Heart left ventricle (tissue), 16 donors: ENCODE results near the gene DTX3L. TPM values are rescaled to one million over a fixed set of nuclear protein-coding genes. Genes with fewer than 3 reads are reported as not detected.

Source experiments
- ATAC-seq, 4 donors: fragments of 200-7000 bp; cut with Tn5 transposase; one replicate each; pipeline ENCODE4 v1.9.1; 2020 to 2022; ENCODE audit warnings: moderate library complexity in 4 of 4, mild to moderate bottlenecking in 3 of 4, moderate number of reproducible peaks in 1 of 4
- DNase-seq, 5 donors: peaks; one replicate each; pipeline ENCODE4 v3.0.0-alpha.2; 2020
- H3K27ac ChIP-seq, 12 donors: fragments of 200-600 bp; sonication (generic) in 4 of 12; one replicate each; pipeline versions ENCODE4 v1.5.0 to v1.8.0; 2016 to 2022; ENCODE audit warnings: mild to moderate bottlenecking in 2 of 12
- H3K27me3 ChIP-seq, 9 donors: fragments of 200-600 bp; sonication (generic) in 2 of 9; one replicate each; pipeline versions ENCODE4 v1.5.1 to v1.8.0; 2016 to 2022; ENCODE audit warnings: mild to moderate bottlenecking in 3 of 9
- H3K36me3 ChIP-seq, 9 donors: fragments of 200-600 bp; sonication (generic) in 2 of 9; one replicate each; pipeline versions ENCODE4 v1.5.0 to v1.8.0; 2018 to 2022; ENCODE audit warnings: mild to moderate bottlenecking in 2 of 9
- H3K4me1 ChIP-seq, 12 donors: fragments of 200-600 bp; sonication (generic) in 4 of 12; one replicate each; pipeline versions ENCODE4 v1.5.0 to v1.8.0; 2016 to 2022; ENCODE audit warnings: mild to moderate bottlenecking in 3 of 12
- H3K4me3 ChIP-seq, 12 donors: fragments of 200-600 bp; sonication (generic) in 4 of 12; one replicate each; pipeline versions ENCODE4 v1.5.0 to v1.8.0; 2017 to 2022; ENCODE audit warnings: mild to moderate bottlenecking in 9 of 12, moderate library complexity in 4 of 12
- H3K9me3 ChIP-seq, 12 donors: fragments of 200-600 bp; sonication (generic) in 4 of 12; one replicate each; pipeline versions ENCODE4 v1.5.0 to v1.8.0; 2016 to 2022; ENCODE audit warnings: mild to moderate bottlenecking in 1 of 12
- POLR2A ChIP-seq, 2 donors: fragments of 450-650 bp; IDR thresholded peaks; one replicate each; pipeline ENCODE4 v1.6.1; 2017; ENCODE audit warnings: antibody characterized with exemption in 2 of 2, mild to moderate bottlenecking in 2 of 2, moderate library complexity in 2 of 2
- WGBS, 4 donors: extraction: QIAGEN DNeasy Blood & Tissue Kit in 2 of 4; methylation state at CpG; one replicate each; pipeline versions ENCODE4 v1.1.5 to v1.1.7; 2013 to 2018; 5-methylcytosine and 5-hydroxymethylcytosine counted together
- intact Hi-C, 10 donors: fragments of 100-400 bp; cut with DNase I; formaldehyde crosslinking; loops; one replicate each; pipeline versions ENCODE4 v1.11.1 to v1.14.2; 2022
- polyA plus RNA-seq, 2 donors: library from polyadenylated mRNA; stranded (reverse); fragments of 200-250 nt; gene quantifications; one replicate each; pipeline ENCODE4 v1.2.3, GENCODE V29; 2013
- total RNA-seq, 9 donors: library from RNA; depleted of rRNA in 2 of 9; stranded (reverse); fragments of >200 nt in 2 of 9; fragmentation: NEBNext Ultra II Directional in 3 of 9; extraction: Animal tissue kit (Norgen Biotek cat#: 25700) in 3 of 9; gene quantifications; one replicate each; pipeline versions ENCODE4 v1.1.0 to v1.2.4, GENCODE V29; 2016 to 2023
- TF ChIP-seq, protein P1 (sequence below), 12 donors: fragments of 200-600 bp; sonication (generic) in 4 of 12; IDR thresholded peaks; one replicate each; pipeline versions ENCODE4 v1.5.0 to v1.8.0; 2018 to 2022; ENCODE audit warnings: antibody characterized with exemption in 12 of 12, mild to moderate bottlenecking in 5 of 12
- donor health status: ischemic (EF 13 %, LVEDD 7.1; RV severe dilation, severe dysfunction).
- donor health status: healthy with polysubstance abuse.
- donor health status: DM: no; HTN: yes; CAD: no.
- donor health status: DM: no; HTN: no; CAD: no.
- donor health status: ischemic (EF 25% LVEDD 6.9; RV normal size, moderate dysfunction).
- donor health status: ischemic (EF 25% LVEDD 5.7; RV mildly dilated, moderate dysfunction).
- donor health status: healthy.
- donor health status: DM: yes; HTN: yes; CAD: no.
- donor health status: ischemic (EF 35%, LVEDD 5.7; RV mildly dilated, moderate dysfunction).
- donor health status: nonischemic (EF 11% LVEDD 7.7; RV severe dilation, severe dysfunction).
- donor health status: DM: yes; HTN: yes; CAD: no.
- donor health status: PGD.
- donor health status: ischemic (EF 29% LVEDD 5.4; RV normal size, mild dysfunction).
- donor health status: nonischemic (EF 23%, LVEDD 6.1; RV moderate dilation, normal function).

Gene DTX3L
- total and polyA plus RNA-seq, 11 donors = 4.8 to 78.2 (median 12.9) TPM

DNA sequence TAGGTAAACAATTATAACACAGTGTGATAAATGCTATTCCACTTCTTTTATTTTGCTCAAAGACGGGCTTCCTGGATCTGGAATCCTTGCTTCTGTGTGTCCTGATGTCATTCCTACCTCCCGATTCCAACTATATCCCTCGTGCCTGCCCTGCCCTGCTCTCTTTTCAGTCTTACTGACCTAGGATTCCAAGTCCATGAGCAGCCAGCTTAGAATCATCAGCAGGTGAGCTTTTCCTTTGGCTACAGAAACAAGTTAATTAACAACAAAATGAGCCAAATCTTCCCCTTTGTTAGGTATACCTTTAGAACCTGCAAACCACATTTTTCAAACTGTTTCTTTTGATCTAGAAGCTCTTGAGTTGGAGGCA, 27.5 kb upstream of the DTX3L start:
- DNase-seq = no peak
- H3K4me3 ChIP-seq = no peak overlapping the region
- peaks cover 0 to 8% (median 0%) of the 10 kb centered on the region in 12 donors for H3K4me1 ChIP-seq
- no peak for TF ChIP-seq POLR2A (IDR thresholded peaks at IDR 0.05)
- TF ChIP-seq, protein P1, sequence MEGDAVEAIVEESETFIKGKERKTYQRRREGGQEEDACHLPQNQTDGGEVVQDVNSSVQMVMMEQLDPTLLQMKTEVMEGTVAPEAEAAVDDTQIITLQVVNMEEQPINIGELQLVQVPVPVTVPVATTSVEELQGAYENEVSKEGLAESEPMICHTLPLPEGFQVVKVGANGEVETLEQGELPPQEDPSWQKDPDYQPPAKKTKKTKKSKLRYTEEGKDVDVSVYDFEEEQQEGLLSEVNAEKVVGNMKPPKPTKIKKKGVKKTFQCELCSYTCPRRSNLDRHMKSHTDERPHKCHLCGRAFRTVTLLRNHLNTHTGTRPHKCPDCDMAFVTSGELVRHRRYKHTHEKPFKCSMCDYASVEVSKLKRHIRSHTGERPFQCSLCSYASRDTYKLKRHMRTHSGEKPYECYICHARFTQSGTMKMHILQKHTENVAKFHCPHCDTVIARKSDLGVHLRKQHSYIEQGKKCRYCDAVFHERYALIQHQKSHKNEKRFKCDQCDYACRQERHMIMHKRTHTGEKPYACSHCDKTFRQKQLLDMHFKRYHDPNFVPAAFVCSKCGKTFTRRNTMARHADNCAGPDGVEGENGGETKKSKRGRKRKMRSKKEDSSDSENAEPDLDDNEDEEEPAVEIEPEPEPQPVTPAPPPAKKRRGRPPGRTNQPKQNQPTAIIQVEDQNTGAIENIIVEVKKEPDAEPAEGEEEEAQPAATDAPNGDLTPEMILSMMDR (IDR thresholded peaks at IDR 0.05) = no peak
- H3K9me3 ChIP-seq = no peaks in the 10 kb centered on the region
- no peak for ATAC-seq
- intact Hi-C loops = no loop called here
- H3K27me3 ChIP-seq = no peaks in the 10 kb centered on the region
- H3K36me3 ChIP-seq = peaks cover 0 to 100% (median 97%) of the 10 kb centered on the region in 9 donors
- H3K27ac ChIP-seq = no peak overlapping the region
- 69 to 81% (median 73%) methylated on average over 3 of the region's 3 CpGs for WGBS, 4 donors

DNA sequence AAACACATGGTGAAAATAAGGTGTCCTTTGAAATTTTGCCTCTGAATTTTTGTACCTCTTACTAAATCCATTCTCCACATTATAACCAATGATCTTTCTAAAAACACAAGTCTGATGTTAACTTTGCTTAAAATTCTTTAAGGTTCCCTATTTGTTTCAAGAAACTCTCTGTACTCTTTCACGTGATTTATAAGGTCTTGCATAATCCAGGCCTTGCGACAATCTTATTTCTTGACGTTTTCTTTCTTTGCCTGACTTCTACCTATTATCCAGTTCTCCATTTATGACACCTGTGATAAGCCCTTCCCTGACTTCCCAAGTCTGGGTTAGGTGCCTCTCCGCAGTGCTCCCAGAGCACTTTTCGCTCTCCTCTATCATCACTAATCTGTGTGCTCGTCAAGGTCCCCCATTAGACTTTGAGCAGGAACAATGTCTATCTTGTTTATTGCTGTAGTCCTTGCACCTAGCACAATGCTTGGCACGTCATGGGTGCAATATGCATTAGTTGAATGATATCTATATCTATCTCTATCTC, 25.1 kb upstream of the DTX3L start:
- 92 to 94% (median 93%) methylated on average over 7 of the region's 7 CpGs for WGBS, 4 donors
- H3K27ac ChIP-seq = no peak overlapping the region
- peaks cover 0 to 8% (median 0%) of the 10 kb centered on the region in 12 donors for H3K4me1 ChIP-seq
- no peak overlapping the region for H3K4me3 ChIP-seq
- no peaks in the 10 kb centered on the region for H3K27me3 ChIP-seq
- peaks cover 0 to 100% (median 95%) of the 10 kb centered on the region in 9 donors for H3K36me3 ChIP-seq
- intact Hi-C loops = no loop called here
- DNase-seq = no peak
- TF ChIP-seq, protein P1 (IDR thresholded peaks at IDR 0.05) = no peak
- TF ChIP-seq POLR2A (IDR thresholded peaks at IDR 0.05) = no peak
- H3K9me3 ChIP-seq = no peaks in the 10 kb centered on the region
- no peak for ATAC-seq

DNA sequence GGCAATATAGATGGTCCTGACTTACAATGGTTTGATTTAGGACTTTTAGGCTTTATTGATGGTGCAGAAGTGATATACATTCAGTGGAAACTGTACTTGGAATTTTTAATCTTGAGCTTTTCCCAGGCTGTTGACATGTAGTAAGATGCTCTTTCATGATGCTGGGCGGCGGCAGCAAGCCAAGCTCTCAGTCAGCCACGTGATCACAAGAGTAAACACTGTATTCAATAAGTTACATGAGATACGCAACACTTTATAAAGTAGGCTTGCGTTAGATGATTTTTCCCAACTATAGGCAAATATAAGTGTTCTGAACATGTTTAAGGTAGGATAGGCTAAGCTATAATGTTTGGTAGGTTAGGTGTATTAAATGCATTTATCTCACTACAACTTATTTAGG, 18.0 kb upstream of the DTX3L start:
- 92 to 94% (median 94%) methylated on average over 5 of the region's 5 CpGs for WGBS, 4 donors
- Histone ChIP-seq H3K4me1 (no peaks in the 10 kb centered on the region), H3K9me3 (no peaks in the 10 kb centered on the region), H3K36me3 (peaks cover 0 to 100% (median 95%) of the 10 kb centered on the region in 9 donors), H3K4me3 (no peak overlapping the region), H3K27ac (no peak overlapping the region), H3K27me3 (no peaks in the 10 kb centered on the region)
- ATAC-seq (no peak), DNase-seq (no peak)
- TF ChIP-seq, protein P1 (IDR thresholded peaks at IDR 0.05) = no peak
- no peak for TF ChIP-seq POLR2A (IDR thresholded peaks at IDR 0.05)
- intact Hi-C loops = no loop called here

DNA sequence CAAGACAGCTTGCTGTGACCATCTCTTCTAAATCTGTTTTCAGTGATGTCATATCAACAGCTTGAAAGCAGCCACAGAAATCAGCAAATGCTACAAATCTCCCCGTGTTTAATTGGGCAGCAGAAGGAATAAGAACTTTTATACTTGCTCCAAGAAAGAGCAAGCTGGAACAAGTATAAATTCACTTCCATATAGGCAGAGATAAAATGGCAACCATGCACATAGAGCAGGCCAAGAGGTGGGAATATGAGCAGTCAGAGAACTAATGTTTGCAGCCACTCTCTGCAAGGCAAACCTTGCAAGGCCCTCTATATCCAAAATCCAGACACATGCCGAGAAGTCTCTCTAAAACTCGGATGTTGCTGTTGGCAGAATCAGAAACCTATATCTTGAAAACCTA, 16.1 kb upstream of the DTX3L start:
- 76 to 85% (median 82%) methylated on average over 3 of the region's 3 CpGs for WGBS, 4 donors
- Histone ChIP-seq H3K9me3 (no peaks in the 10 kb centered on the region), H3K4me3 (no peak overlapping the region), H3K27ac (no peak overlapping the region), H3K36me3 (peaks cover 0 to 100% (median 97%) of the 10 kb centered on the region in 9 donors), H3K4me1 (no peaks in the 10 kb centered on the region), H3K27me3 (no peaks in the 10 kb centered on the region)
- intact Hi-C loops = no loop called here
- ATAC-seq = no peak
- DNase-seq = no peak
- TF ChIP-seq, protein P1 (IDR thresholded peaks at IDR 0.05) = no peak
- no peak for TF ChIP-seq POLR2A (IDR thresholded peaks at IDR 0.05)
